Osteoblast (primary cell): ENCODE results near the gene SLC23A1. TPM values are rescaled to one million over a fixed set of nuclear protein-coding genes. Genes with fewer than 3 reads are reported as not detected.
A peak's percentile ranks its signal among the peaks of the same experiment; 100 is the strongest.
"Not testable (repeated sequence)": the region's sequence is repeated elsewhere in the genome, so short reads cannot be mapped to it uniquely, and the experiment has no call there.

ENCODE experiments used
- DNase-seq: peaks from one replicate; pipeline ENCODE4 v3.0.0; 2011; ENCODE audit warnings: low spot score, mixed read lengths; ENCODE audit not compliant: insufficient read length; ENCODE audit errors: missing footprints
- H2AFZ ChIP-seq: 2 replicates; pipeline ENCODE4 v1.6.0; 2011; ENCODE audit warnings: mild to moderate bottlenecking, low read length
- H3K27ac ChIP-seq: 2 replicates; pipeline ENCODE4 v1.5.1; 2011; ENCODE audit warnings: mild to moderate bottlenecking, low read depth, low read length, moderate library complexity
- H3K27me3 ChIP-seq: 2 replicates; pipeline ENCODE4 v1.6.0; 2012; ENCODE audit warnings: mild to moderate bottlenecking, control low read depth, inconsistent platforms, low read length, moderate library complexity; ENCODE audit not compliant: insufficient read depth
- H3K36me3 ChIP-seq: 2 replicates; pipeline ENCODE4 v1.5.1; 2011; ENCODE audit warnings: mild to moderate bottlenecking, low read length, control low read depth, moderate library complexity; ENCODE audit not compliant: insufficient read depth
- H3K4me1 ChIP-seq: 2 replicates; pipeline ENCODE4 v1.5.1; 2011; ENCODE audit warnings: mild to moderate bottlenecking, low read length, control low read depth, moderate library complexity; ENCODE audit not compliant: insufficient read depth
- H3K4me2 ChIP-seq: 2 replicates; pipeline ENCODE4 v1.6.0; 2011; ENCODE audit warnings: mild to moderate bottlenecking, low read length; ENCODE audit not compliant: insufficient read depth
- H3K4me3 ChIP-seq: fragments of 200-600 bp; sonication (generic); 3 replicates; pipeline ENCODE4 v1.5.1; 2012; ENCODE audit warnings: mild to moderate bottlenecking, low read length, inconsistent platforms; ENCODE audit not compliant: insufficient read depth
- H3K79me2 ChIP-seq: 2 replicates; pipeline ENCODE4 v1.6.0; 2012; ENCODE audit warnings: mild to moderate bottlenecking, low read length, control low read depth, inconsistent platforms; ENCODE audit not compliant: insufficient read depth
- H3K9me3 ChIP-seq: 2 replicates; pipeline ENCODE4 v1.5.1; 2011; ENCODE audit warnings: low read depth, low read length, control low read depth
- H4K20me1 ChIP-seq: 2 replicates; pipeline ENCODE4 v1.6.0; 2012; ENCODE audit warnings: mild to moderate bottlenecking, low read length, control low read depth; ENCODE audit not compliant: insufficient read depth
- total RNA-seq: library from RNA; depleted of rRNA; stranded (reverse); fragments of >200 nt; gene quantifications from 2 replicates; pipeline ENCODE4 v1.2.3, GENCODE V29; 2012
- TF ChIP-seq, protein P1 (sequence below): IDR thresholded peaks from 2 replicates; pipeline ENCODE4 v1.5.1; 2011; ENCODE audit warnings: mild to moderate bottlenecking, low read depth, low read length, moderate library complexity; ENCODE audit errors: extremely low read depth

The SLC23A1 gene
- total RNA-seq, 1 donor: not detected

GRCh38 chr5:139388198-139388821, 5.2 kb upstream of the SLC23A1 start:
- peak; percentile 96 for DNase-seq
- H3K4me3 ChIP-seq: peak overlapping the region; percentile 30
- H3K4me2 ChIP-seq: peak overlapping the region; percentile 9

DNA sequence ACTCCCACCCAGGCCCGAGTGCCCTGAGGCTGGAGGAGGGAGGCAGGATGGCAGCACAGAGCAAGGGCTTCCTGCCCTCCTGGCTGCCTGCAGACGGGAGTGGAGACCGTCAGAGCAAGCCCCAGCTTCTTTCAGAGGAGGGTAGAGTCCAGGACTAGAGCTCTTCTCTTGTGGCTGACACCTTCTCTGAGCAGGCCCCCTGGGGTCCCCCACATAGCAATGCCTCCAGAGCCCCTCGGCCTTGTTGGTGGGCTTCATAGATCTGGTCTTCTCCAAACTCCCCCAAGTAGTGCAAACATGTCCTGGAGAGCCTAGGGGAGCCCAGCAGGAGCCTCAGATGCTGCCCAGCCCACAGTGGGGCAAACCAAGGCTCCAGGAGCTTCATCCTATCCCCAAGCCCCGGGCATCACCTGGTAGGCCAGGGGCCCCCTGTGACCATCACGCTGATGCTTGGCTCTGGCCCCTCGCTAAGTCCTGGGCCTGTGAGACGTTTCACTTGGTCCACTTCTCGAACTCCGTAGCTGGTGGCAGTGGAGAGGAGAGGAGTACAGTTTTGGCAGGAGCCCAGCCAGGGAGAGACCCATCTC, 4.6 kb upstream of the SLC23A1 start:
- TF ChIP-seq, protein P1, sequence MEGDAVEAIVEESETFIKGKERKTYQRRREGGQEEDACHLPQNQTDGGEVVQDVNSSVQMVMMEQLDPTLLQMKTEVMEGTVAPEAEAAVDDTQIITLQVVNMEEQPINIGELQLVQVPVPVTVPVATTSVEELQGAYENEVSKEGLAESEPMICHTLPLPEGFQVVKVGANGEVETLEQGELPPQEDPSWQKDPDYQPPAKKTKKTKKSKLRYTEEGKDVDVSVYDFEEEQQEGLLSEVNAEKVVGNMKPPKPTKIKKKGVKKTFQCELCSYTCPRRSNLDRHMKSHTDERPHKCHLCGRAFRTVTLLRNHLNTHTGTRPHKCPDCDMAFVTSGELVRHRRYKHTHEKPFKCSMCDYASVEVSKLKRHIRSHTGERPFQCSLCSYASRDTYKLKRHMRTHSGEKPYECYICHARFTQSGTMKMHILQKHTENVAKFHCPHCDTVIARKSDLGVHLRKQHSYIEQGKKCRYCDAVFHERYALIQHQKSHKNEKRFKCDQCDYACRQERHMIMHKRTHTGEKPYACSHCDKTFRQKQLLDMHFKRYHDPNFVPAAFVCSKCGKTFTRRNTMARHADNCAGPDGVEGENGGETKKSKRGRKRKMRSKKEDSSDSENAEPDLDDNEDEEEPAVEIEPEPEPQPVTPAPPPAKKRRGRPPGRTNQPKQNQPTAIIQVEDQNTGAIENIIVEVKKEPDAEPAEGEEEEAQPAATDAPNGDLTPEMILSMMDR: no peak
- DNase-seq: peak; percentile 73
- Histone ChIP-seq H3K79me2 (no peaks in the 10 kb centered on the region), H3K4me2 (no peak overlapping the region), H3K27ac (no peak overlapping the region), H3K9me3 (no peaks in the 10 kb centered on the region), H4K20me1 (no peaks in the 10 kb centered on the region), H3K36me3 (no peaks in the 10 kb centered on the region), H3K4me3 (no peak overlapping the region), H3K27me3 (no peaks in the 10 kb centered on the region), H3K4me1 (peaks cover 4% of the 10 kb centered on the region), H2AFZ (no peak overlapping the region)

More at GRCh38 chr5:139388198-139388821, 5.2 kb upstream of the SLC23A1 start:
- H3K79me2 ChIP-seq: no peaks in the 10 kb centered on the region
- TF ChIP-seq, protein P1: no peak
- no peaks in the 10 kb centered on the region for H4K20me1 ChIP-seq
- peaks cover 4% of the 10 kb centered on the region for H3K4me1 ChIP-seq
- H3K9me3 ChIP-seq: no peaks in the 10 kb centered on the region
- H3K36me3 ChIP-seq: no peaks in the 10 kb centered on the region
- peaks cover 3% of the 10 kb centered on the region for H3K27me3 ChIP-seq
- H2AFZ ChIP-seq: peak overlapping the region; percentile 46
- H3K27ac ChIP-seq: no peak overlapping the region

- not testable (repeated sequence) for H3K79me2 ChIP-seq, H2AFZ ChIP-seq, H3K36me3 ChIP-seq, H3K4me3 ChIP-seq, H3K27ac ChIP-seq, H3K9me3 ChIP-seq, H3K4me1 ChIP-seq, H3K27me3 ChIP-seq, H3K4me2 ChIP-seq, H4K20me1 ChIP-seq
- DNase-seq: peak; percentile 50
Observed at GRCh38 chr5:139386956-139387355, 3.9 kb upstream of the SLC23A1 start.

DNA sequence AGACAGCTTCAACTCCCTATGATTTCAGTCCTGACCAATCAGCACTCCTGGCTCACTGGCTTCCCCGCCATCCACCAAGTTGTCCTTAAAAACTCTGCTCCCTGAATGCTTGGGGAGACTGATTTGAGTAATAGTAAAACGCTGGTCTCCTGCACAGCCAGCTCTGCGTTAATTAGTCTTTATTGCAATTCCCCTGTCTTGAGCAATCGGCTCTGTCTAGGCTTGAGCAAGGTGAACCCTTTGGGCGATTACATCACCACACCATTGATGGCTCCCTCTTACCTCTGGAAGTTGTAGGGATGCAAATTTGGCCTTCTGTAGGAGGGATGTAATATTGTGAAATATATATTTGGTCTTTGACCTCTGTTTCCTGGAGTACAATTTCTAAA, 2.9 kb upstream of the SLC23A1 start:
- H3K36me3 ChIP-seq: no peaks in the 10 kb centered on the region
- DNase-seq: peak; percentile 77
- no peaks in the 10 kb centered on the region for H3K27me3 ChIP-seq
- no peak overlapping the region for H3K4me2 ChIP-seq
- no peaks in the 10 kb centered on the region for H3K9me3 ChIP-seq
- peaks cover 4% of the 10 kb centered on the region for H3K4me1 ChIP-seq
- TF ChIP-seq, protein P1: no peak
- H3K27ac ChIP-seq: no peak overlapping the region
- no peak overlapping the region for H2AFZ ChIP-seq
- H3K79me2 ChIP-seq: no peaks in the 10 kb centered on the region
- H4K20me1 ChIP-seq: no peaks in the 10 kb centered on the region
- no peak overlapping the region for H3K4me3 ChIP-seq
